Activated naive CD8-positive, alpha-beta T cell treated with anti-CD3 and anti-CD28 coated beads for 36 hours (primary cell): ENCODE data around the gene NELL2. TPM values are rescaled to one million over a fixed set of nuclear protein-coding genes. Genes with fewer than 3 reads are reported as not detected.
"Not testable (repeated sequence)": the region's sequence is repeated elsewhere in the genome, so short reads cannot be mapped to it uniquely, and the experiment has no call there.

Source experiments
- DNase-seq: peaks from one replicate; pipeline ENCODE4 v3.0.0; 2021
- H3K27ac Mint-ChIP-seq: one replicate; pipeline ENCODE4 v1.8.0; 2022; ENCODE audit warnings: mild to moderate bottlenecking, moderate library complexity, mixed read lengths
- H3K27me3 Mint-ChIP-seq: one replicate; pipeline ENCODE4 v1.8.0; 2022; ENCODE audit warnings: mild to moderate bottlenecking, mixed read lengths
- H3K36me3 Mint-ChIP-seq: one replicate; pipeline ENCODE4 v1.8.0; 2021; ENCODE audit warnings: mild to moderate bottlenecking, mixed read lengths
- H3K4me1 Mint-ChIP-seq: one replicate; pipeline ENCODE4 v1.8.0; 2021; ENCODE audit warnings: mixed read lengths
- H3K4me3 Mint-ChIP-seq: one replicate; pipeline ENCODE4 v1.8.0; 2022; ENCODE audit warnings: mild to moderate bottlenecking, moderate library complexity, mixed read lengths
- H3K9me3 Mint-ChIP-seq: one replicate; pipeline ENCODE4 v1.8.0; 2022; ENCODE audit warnings: mixed read lengths
- total RNA-seq, 2 experiments: library from RNA; stranded (reverse); gene quantifications; one replicate each; pipeline ENCODE4 v1.2.3, GENCODE V29; 2021

The NELL2 gene
- total RNA-seq, 2 experiments from 2014 or later: 120 to 134 TPM

DNA sequence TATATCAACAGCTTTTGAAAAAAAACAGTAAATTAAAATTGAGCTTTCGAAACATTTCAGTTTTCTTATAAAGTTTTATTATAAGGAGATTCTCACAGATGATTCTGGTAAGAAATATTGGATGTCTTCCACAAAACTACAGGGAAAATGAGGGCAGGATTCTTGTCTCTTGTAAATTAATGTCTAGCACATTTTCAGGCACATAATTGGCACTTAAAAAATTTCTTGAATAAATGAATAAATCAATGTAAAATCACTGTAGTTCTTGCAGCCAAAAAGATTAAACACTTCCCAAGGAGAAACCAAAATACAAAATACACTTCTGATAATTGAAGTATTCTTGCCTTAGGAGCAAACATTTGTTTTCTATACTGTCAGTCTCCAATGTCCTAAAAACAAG is 164.4 kb downstream of the NELL2 start:
- no peak for DNase-seq
- Mint-ChIP-seq H3K36me3 (peaks cover 23% of the 10 kb centered on the region), H3K27ac (no peak overlapping the region), H3K27me3 (no peaks in the 10 kb centered on the region), H3K4me1 (peaks cover 25% of the 10 kb centered on the region), H3K9me3 (no peaks in the 10 kb centered on the region), H3K4me3 (no peak overlapping the region)

DNA sequence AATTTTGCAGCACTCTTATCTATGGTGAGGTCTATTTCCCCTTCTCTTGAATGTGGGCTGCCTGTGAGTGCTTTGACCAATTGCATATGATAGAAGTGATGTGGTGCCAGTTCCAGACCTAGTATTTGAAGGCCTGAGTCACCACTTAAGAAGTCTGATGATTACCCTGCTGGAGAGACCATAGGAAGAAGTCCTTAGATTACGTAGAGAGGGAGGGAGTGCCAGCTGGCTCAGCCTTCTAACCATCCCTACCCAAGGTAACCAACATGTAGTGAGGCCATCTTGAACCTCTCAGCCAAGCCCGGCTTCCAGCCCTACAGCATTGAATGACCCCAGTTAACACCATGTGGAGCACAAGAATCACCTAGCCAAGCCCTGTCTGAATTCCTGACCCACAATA is 166.9 kb downstream of the NELL2 start:
- H3K4me3 Mint-ChIP-seq: no peak overlapping the region
- H3K27ac Mint-ChIP-seq: no peak overlapping the region
- H3K27me3 Mint-ChIP-seq: no peaks in the 10 kb centered on the region
- H3K36me3 Mint-ChIP-seq: peaks cover 31% of the 10 kb centered on the region
- peaks cover 21% of the 10 kb centered on the region for H3K4me1 Mint-ChIP-seq
- H3K9me3 Mint-ChIP-seq: no peaks in the 10 kb centered on the region
- DNase-seq: no peak

DNA sequence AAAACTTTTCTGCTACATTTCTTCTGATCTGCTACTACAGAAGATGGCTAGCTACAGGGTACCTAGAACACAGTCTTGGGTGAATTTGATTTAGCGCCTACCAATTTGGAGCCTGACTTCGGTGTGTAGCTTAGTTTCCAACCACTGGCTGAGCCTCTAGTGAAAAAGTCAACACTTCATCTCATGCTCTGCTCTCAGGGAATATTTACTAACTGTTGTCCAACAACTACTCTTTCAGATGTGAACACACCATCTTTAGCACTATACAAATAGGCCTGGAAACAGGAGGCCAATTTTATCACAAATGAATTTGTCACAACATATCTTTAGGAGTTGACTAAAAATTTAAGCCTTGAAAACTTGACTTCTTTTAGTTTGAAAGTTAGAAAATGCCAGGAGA is 167.9 kb downstream of the NELL2 start:
- H3K27me3 Mint-ChIP-seq: no peaks in the 10 kb centered on the region
- DNase-seq: no peak
- H3K9me3 Mint-ChIP-seq: no peaks in the 10 kb centered on the region
- peaks cover 31% of the 10 kb centered on the region for H3K36me3 Mint-ChIP-seq
- peaks cover 21% of the 10 kb centered on the region for H3K4me1 Mint-ChIP-seq
- H3K4me3 Mint-ChIP-seq: no peak overlapping the region
- no peak overlapping the region for H3K27ac Mint-ChIP-seq

DNA sequence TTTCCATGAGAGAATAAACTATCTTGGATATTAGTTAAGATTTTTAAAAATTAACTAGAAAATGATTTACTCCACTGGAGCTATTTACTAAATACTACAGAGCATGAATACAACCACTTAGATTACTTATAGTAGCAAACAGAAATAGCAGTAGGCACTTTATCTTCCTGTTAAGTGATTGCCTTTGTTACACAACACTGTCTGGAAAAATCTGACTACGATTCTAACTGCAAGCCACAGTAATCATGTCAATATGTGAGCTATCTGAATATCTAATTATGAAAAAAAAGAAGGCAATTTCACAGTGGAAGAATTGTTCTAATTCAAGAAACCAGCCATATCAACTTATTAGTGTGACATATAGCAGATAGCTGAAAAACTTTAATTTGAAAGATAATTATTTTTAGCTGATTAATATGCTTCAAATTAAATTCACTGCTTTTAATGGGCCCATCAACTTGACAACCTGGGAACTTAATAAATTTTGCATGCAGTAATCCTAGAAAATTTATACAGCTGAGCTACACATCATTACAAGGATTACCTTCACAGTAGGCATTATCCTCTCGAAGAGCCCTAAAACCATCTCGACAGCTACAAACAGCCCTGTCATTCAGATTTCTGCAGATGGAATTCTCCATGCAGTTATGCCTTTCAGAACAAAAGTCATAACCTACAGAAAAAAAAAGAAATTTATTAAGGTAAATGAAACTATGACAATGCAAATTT is 172.8 kb downstream of the NELL2 start:
- Mint-ChIP-seq H3K4me3 (no peak overlapping the region), H3K27ac (no peak overlapping the region), H3K9me3 (no peaks in the 10 kb centered on the region), H3K36me3 (peaks cover 46% of the 10 kb centered on the region), H3K4me1 (peaks cover 16% of the 10 kb centered on the region), H3K27me3 (no peaks in the 10 kb centered on the region)
- DNase-seq: no peak

DNA sequence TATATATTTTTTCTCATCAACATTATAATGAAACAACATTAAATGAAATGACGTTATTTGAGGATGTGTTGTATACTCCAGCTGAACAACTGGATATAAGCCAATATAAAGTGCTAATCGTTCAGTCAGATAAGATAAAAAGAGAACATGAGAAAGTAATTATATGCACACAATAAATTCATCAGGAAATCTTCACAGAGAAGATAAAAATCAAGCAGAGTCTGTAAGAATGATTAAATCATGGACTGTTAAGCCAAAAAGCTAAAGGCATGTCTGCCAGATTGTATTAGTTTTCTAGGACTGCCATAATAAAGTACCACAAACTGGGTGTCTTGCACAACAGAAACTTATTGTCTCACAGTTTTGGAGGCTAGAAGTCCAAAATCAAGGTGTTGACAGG is 178.6 kb downstream of the NELL2 start:
- no peak for DNase-seq
- Mint-ChIP-seq H3K4me3 (no peak overlapping the region), H3K36me3 (peaks cover 67% of the 10 kb centered on the region), H3K27me3 (no peaks in the 10 kb centered on the region), H3K9me3 (peaks cover 1% of the 10 kb centered on the region), H3K27ac (no peak overlapping the region), H3K4me1 (peaks cover 25% of the 10 kb centered on the region)

DNA sequence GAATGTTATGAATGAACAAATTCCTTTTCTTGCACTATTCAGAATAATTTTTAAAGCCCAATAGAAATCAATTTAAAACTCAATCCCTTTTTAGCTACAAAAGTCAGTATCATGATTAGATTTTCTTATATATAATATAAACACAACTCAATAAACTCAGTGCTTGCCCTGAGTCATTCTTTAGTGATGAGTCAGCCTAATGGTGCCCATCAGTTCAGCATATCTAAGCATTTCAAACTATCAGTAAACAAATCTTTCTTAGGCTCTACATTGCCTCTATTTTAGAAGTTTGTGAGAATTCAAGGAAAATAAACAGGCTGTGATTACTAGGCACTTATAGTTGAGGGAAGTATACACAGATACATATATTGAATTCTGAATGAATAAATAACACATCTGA is 179.6 kb downstream of the NELL2 start:
- Mint-ChIP-seq H3K4me1 (peaks cover 25% of the 10 kb centered on the region), H3K9me3 (peaks cover 2% of the 10 kb centered on the region), H3K4me3 (no peak overlapping the region)

DNA sequence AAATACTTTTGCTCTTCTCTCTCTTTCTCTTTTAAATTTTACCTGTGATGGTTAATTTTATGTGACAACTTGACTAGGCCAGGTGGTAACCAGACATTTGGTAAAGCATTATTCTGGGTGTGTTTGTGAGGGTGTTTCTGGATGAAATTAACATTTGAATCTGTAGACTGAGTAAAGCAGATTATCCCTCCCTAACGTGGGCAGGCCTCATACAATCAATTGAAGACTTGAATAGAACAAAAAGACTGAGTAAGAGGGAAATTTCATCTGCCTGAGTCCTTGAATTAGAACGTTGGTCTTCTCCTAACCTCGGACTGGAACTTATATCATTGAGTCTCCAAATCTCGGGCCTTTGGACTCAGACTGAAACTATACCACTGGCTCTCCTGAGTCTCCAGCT is 182.1 kb downstream of the NELL2 start:
- H3K4me3 Mint-ChIP-seq: no peak overlapping the region
- H3K27me3 Mint-ChIP-seq: no peaks in the 10 kb centered on the region
- DNase-seq: no peak
- peak overlapping the region; percentile 85 for H3K27ac Mint-ChIP-seq
- peaks cover 5% of the 10 kb centered on the region for H3K9me3 Mint-ChIP-seq
- H3K4me1 Mint-ChIP-seq: peaks cover 20% of the 10 kb centered on the region
- peaks cover 70% of the 10 kb centered on the region for H3K36me3 Mint-ChIP-seq

More for the DNA sequence above, 179.6 kb downstream of the NELL2 start:
- H3K27me3 Mint-ChIP-seq: no peaks in the 10 kb centered on the region
- peaks cover 67% of the 10 kb centered on the region for H3K36me3 Mint-ChIP-seq
- H3K27ac Mint-ChIP-seq: no peak overlapping the region
- DNase-seq: no peak

DNA sequence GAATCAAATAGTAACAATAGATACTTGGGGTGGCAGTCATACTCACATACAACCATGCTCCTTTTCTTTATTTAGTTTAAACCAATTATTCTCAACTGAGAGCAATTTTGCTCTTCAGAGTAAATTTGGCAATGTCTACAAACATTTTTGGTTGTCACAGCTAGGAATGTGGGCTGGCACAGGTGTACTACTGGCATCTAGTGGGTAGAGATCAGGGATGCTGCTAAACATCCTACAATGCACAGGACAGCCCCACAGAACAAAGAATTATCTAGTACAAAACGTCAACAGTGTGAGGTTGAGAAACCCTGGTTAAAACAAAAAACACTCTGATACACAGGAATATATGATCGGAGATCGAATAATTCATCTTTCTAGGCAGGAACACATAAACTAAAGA is 186.5 kb downstream of the NELL2 start:
- H3K36me3 Mint-ChIP-seq: peaks cover 81% of the 10 kb centered on the region
- no peaks in the 10 kb centered on the region for H3K27me3 Mint-ChIP-seq
- H3K9me3 Mint-ChIP-seq: peaks cover 16% of the 10 kb centered on the region
- peaks cover 9% of the 10 kb centered on the region for H3K4me1 Mint-ChIP-seq
- H3K27ac Mint-ChIP-seq: no peak overlapping the region
- no peak overlapping the region for H3K4me3 Mint-ChIP-seq
- no peak for DNase-seq

DNA sequence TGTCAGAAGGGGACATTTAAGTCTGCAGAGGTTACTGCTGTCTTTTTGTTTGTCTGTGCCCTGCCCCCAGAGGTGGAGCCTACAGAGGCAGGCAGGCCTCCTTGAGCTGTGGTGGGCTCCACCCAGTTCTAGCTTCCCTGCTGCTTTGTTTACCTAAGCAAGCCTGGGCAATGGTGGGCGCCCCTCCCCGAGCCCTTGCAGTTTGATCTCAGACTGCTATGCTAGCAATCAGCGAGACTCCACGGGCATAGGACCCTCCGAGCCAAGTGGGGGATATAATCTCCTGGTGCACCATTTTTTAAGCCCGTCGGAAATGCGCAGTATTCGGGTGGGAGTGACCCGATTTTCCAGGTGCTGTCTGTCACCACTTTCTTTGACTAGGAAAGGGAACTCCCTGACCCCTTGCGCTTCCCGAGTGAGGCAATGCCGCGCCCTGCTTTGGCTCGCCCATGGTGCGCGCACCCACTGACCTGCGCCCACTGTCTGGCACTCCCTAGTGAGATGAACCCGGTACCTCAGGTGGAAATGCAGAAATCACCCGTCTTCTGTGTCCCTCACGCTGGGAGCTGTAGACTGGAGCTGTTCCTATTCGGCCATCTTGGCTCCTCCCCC is 189.2 kb downstream of the NELL2 start:
- DNase-seq, H3K4me3 Mint-ChIP-seq, H3K27me3 Mint-ChIP-seq, H3K4me1 Mint-ChIP-seq, H3K27ac Mint-ChIP-seq: not testable (repeated sequence)
- peaks cover 25% of the 10 kb centered on the region for H3K9me3 Mint-ChIP-seq
- peaks cover 73% of the 10 kb centered on the region for H3K36me3 Mint-ChIP-seq

DNA sequence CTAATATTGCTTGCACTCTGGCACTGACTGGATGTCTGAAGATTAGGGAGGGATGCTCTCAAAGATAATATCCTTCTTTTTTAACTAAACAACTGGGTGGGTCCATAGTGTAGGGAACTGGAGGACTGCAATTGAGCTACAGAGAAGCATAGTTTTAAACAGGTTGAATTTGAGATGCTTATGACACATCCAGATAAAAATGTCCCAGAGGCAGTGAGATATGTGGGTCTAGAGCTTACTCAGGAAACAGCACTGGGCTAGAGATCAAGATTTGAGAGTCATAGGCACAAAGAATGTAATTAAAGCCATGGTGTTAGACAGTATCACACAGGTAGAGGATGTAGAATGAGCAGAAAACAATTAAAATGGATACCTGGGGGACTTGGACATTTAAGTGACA is 198.4 kb downstream of the NELL2 start:
- Mint-ChIP-seq H3K27ac (no peak overlapping the region), H3K9me3 (peaks cover 3% of the 10 kb centered on the region), H3K4me1 (peaks cover 5% of the 10 kb centered on the region), H3K36me3 (peaks cover 30% of the 10 kb centered on the region), H3K27me3 (no peaks in the 10 kb centered on the region), H3K4me3 (no peak overlapping the region)
- DNase-seq: no peak

DNA sequence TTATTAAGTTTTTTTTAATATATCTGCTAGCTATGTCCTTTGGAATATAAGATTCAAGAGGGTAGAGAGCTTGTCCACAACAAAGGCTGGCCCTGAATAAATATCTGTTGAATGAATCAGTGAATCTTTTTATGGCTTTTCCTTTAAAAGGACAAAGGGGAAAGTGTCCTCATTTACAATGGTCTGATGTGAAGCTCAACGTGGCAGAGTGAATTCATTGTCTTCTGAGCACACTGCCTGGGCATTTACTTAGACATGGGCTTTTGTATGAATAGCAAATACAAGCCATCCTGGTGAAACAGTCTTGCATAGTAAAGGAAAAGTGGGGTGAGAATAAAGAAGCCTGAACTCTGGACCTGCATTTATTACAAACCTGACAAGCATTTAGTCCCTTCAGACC is 201.2 kb downstream of the NELL2 start:
- H3K27me3 Mint-ChIP-seq: no peaks in the 10 kb centered on the region
- H3K4me3 Mint-ChIP-seq: no peak overlapping the region
- H3K9me3 Mint-ChIP-seq: peaks cover 21% of the 10 kb centered on the region
- H3K4me1 Mint-ChIP-seq: peaks cover 8% of the 10 kb centered on the region
- H3K36me3 Mint-ChIP-seq: peaks cover 50% of the 10 kb centered on the region
- DNase-seq: no peak
- H3K27ac Mint-ChIP-seq: no peak overlapping the region

DNA sequence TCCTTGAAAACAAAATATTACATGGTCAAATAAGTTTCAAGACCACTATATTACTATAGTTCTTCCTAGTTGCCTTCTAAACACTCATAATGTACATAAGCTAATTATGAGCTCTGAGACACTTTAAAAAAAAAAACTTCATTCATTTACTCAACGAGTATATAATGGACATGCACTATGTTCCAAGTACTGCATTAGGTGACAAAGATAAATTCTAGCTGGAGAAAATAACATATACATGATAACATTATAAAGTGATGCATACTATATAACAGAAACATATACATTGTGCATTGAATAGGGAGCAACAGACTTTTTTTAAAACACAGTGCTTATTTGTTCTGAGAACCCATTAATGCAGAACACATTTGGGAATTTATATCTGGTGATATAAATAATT is 202.3 kb downstream of the NELL2 start:
- H3K27ac Mint-ChIP-seq: no peak overlapping the region
- no peak overlapping the region for H3K4me3 Mint-ChIP-seq
- peaks cover 61% of the 10 kb centered on the region for H3K36me3 Mint-ChIP-seq
- DNase-seq: no peak
- no peaks in the 10 kb centered on the region for H3K27me3 Mint-ChIP-seq
- peaks cover 31% of the 10 kb centered on the region for H3K9me3 Mint-ChIP-seq
- peaks cover 11% of the 10 kb centered on the region for H3K4me1 Mint-ChIP-seq

DNA sequence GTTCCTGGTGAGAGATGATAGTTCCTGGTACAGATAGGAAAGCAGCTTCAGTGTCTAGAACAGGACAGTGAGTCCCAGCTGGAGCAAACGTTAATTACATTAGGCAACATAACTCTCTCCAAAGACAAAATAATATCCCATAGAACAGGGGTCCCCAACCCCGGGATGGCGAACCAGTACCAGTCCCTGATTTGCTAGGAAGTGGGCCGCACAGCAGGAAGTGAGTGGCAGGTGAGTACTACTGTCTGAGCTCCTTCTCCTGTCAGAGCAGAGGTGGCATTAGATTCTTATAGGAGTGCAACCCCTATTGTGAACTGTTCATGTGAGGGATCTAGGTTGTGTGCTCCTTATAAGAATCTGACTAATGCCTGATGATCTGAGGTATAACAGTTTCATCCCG is 204.1 kb downstream of the NELL2 start:
- H3K27ac Mint-ChIP-seq: peak overlapping the region; percentile 58
- H3K36me3 Mint-ChIP-seq: peaks cover 75% of the 10 kb centered on the region
- peaks cover 11% of the 10 kb centered on the region for H3K4me1 Mint-ChIP-seq
- DNase-seq: no peak
- peaks cover 31% of the 10 kb centered on the region for H3K9me3 Mint-ChIP-seq
- no peaks in the 10 kb centered on the region for H3K27me3 Mint-ChIP-seq
- H3K4me3 Mint-ChIP-seq: no peak overlapping the region

DNA sequence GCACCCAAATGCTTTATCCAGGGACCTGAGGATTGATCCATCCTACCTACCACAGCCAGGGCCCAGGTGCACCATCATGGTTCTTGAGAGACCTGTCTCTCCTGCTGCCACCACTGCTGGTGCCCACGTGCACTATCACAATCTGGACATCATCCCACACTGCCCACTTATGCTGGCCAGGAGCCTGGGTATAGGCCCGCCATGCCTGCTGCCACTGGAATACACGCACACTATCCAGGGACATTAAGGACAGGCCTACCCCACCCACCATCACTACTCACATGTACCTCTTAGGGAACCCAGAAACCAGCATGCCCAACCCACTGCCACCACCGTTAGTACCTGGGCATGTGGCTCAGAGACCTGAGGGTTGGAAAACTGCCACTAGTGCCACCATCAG is 207.7 kb downstream of the NELL2 start:
- no peaks in the 10 kb centered on the region for H3K27me3 Mint-ChIP-seq
- no peak overlapping the region for H3K27ac Mint-ChIP-seq
- H3K36me3 Mint-ChIP-seq: peaks cover 72% of the 10 kb centered on the region
- H3K9me3 Mint-ChIP-seq: peaks cover 33% of the 10 kb centered on the region
- H3K4me3 Mint-ChIP-seq: no peak overlapping the region
- H3K4me1 Mint-ChIP-seq: peaks cover 15% of the 10 kb centered on the region
- DNase-seq: no peak

DNA sequence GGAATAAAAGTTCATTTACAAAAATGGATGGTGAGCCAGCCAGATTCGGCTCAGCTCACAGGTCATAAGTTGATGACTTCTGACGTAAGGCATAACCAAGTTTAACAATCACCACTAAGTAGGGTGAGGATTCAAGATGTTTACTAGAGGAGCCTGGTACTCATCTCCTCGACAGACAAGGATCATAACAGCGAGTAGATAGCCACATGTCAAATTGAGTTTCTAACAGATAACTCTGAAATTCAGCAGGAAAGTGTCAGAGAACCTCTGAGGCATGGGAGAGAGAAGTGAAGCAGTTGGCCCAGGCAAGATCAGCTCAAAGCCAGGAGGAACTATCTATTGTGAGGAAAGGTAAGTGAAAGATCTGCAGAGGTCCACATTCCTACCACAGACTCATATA is 208.7 kb downstream of the NELL2 start:
- H3K27me3 Mint-ChIP-seq: no peaks in the 10 kb centered on the region
- H3K4me1 Mint-ChIP-seq: peaks cover 20% of the 10 kb centered on the region
- H3K27ac Mint-ChIP-seq: no peak overlapping the region
- H3K4me3 Mint-ChIP-seq: no peak overlapping the region
- peaks cover 31% of the 10 kb centered on the region for H3K9me3 Mint-ChIP-seq
- DNase-seq: no peak
- H3K36me3 Mint-ChIP-seq: peaks cover 73% of the 10 kb centered on the region

DNA sequence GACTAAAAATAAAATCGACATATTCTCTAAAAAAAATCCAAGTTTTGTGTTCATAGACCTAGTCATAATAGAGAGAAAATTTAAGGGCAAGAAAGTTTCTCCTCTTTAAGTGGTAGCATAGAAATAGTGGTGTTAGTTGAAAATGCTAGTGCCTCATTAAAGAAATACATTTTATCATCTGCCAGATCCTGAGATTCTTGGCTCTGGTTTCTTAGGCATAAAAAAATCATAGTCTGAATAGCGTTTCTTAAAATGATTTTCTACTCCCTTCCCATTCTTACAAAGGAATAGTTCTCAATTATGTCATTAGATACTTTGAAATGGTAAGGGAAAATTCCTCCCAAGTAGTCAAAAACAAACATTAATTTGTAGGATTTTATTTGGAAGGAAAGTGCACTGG is 212.8 kb downstream of the NELL2 start:
- H3K4me3 Mint-ChIP-seq: no peak overlapping the region
- no peak overlapping the region for H3K27ac Mint-ChIP-seq
- H3K27me3 Mint-ChIP-seq: no peaks in the 10 kb centered on the region
- H3K9me3 Mint-ChIP-seq: peaks cover 7% of the 10 kb centered on the region
- no peak for DNase-seq
- peaks cover 16% of the 10 kb centered on the region for H3K4me1 Mint-ChIP-seq
- H3K36me3 Mint-ChIP-seq: peaks cover 72% of the 10 kb centered on the region
